Colonic mucosa (tissue), 4 donors: ENCODE measurements around the gene GAS6. TPM values are rescaled to one million over a fixed set of nuclear protein-coding genes. Genes with fewer than 3 reads are reported as not detected.

Experiments
- DNase-seq: peaks from one replicate; pipeline ENCODE4 v3.0.0-alpha.2; 2020
- H3K27ac ChIP-seq: fragments of 200-600 bp; one replicate; pipeline ENCODE4 v1.8.0; 2021
- H3K27me3 ChIP-seq: fragments of 200-600 bp; one replicate; pipeline ENCODE4 v1.8.0; 2021
- H3K36me3 ChIP-seq: fragments of 200-600 bp; one replicate; pipeline ENCODE4 v1.8.0; 2021
- H3K4me1 ChIP-seq: fragments of 200-600 bp; one replicate; pipeline ENCODE4 v1.8.0; 2021; ENCODE audit warnings: mild to moderate bottlenecking
- H3K4me3 ChIP-seq: fragments of 200-600 bp; one replicate; pipeline ENCODE4 v1.8.0; 2021
- H3K9ac ChIP-seq, 2 donors: one replicate each; pipeline ENCODE4 v1.7.0; 2013; ENCODE audit warnings: control low read depth in 2 of 2, low read depth in 2 of 2, low read length in 2 of 2
- H3K9me3 ChIP-seq: fragments of 200-600 bp; one replicate; pipeline ENCODE4 v1.8.0; 2021
- CTCF ChIP-seq: fragments of 200-600 bp; IDR thresholded peaks from one replicate; pipeline ENCODE4 v1.8.0; 2022; ENCODE audit warnings: antibody characterized with exemption, mild to moderate bottlenecking
- intact Hi-C: fragments of 100-400 bp; cut with DNase I; formaldehyde crosslinking; loops from one replicate; pipeline ENCODE4 v1.14.1; 2022
- total RNA-seq, 2 donors: library from RNA; stranded (reverse); fragmentation: NEBNext Ultra II Directional in 1 of 2; extraction: Animal tissue kit (Norgen Biotek cat#: 25700) in 1 of 2; gene quantifications; one replicate each; pipeline ENCODE4 v1.2.1, GENCODE V29; 2021
- donor health status: healthy.
- donor health status: DM: no; HTN: no; CAD: no.
- donor health status: DM: no; HTN: no; CAD: no.

The GAS6 gene
- total RNA-seq, 2 donors from 2014 or later: 118 to 121 TPM

DNA sequence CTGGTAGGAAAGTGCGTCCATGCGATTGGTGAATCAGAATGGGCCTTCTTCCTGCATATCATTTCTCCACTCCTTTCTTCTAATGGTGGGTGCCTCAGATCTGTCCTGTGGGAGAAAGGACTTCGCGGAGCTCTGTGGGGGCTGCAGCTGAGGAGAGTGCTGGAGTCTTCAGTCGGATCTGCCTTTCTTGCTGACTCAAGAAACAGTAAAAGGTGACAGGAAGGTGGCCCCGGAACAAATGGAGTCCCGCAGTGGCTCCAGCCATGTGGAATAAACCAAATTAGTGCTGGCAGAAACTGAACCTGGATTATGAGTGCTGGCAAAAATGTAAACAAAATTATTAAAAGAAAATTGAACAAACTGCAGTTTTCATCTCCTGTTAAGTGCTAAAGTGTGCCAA lies 15.1 kb upstream of the GAS6 start:
- Histone ChIP-seq H3K9me3 (no peaks in the 10 kb centered on the region), H3K36me3 (no peaks in the 10 kb centered on the region), H3K9ac (no peak overlapping the region), H3K27me3 (no peaks in the 10 kb centered on the region), H3K4me1 (no peaks in the 10 kb centered on the region), H3K4me3 (no peak overlapping the region), H3K27ac (no peak overlapping the region)
- intact Hi-C loops: no loop called here
- no peak for DNase-seq
- TF ChIP-seq CTCF: no peak

DNA sequence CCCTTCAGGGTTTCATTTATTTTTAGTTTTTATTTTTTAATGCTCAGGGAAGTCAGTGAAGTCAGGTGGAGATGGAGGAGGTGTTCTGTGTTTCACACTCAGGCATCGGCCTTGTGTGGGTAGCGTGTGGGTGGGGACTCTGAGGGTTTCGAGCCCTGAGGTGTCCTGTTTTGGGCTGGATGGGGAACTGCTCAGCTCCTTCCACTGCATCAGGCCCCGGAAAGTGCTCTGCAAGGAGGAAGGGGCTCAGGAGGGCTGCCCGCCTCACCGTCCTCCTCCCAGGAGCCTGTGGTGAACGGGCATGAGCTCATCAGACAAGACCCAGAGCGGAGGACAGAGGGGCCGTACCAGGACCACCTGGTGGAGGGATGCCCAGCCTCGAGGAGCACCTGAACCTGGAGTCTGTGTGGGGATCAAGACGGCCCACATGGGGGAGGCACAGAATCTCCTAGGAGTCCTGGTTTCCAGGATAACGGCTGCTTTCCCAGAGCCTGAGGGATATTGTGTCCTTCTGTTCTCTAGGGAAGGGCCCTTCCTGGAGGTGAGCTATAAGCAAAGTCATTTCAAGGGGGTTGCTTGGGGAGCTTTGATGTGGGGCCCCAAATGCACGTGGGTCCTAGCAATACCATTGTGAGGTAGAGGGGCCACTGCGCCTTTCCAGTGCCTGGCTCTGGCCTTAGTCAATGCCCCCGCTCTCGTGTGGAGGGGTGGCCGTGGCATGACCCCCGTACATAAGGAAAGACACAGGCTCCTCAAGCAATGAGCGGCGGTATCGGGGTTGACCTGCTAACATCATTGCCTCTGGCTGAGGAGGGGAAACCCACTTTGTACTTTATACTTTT lies 13.5 kb upstream of the GAS6 start:
- H3K4me1 ChIP-seq: no peaks in the 10 kb centered on the region
- no peak for TF ChIP-seq CTCF
- intact Hi-C loops: no loop called here
- no peak for DNase-seq
- no peaks in the 10 kb centered on the region for H3K36me3 ChIP-seq
- no peak overlapping the region for H3K9ac ChIP-seq
- H3K27me3 ChIP-seq: no peaks in the 10 kb centered on the region
- H3K4me3 ChIP-seq: no peak overlapping the region
- no peaks in the 10 kb centered on the region for H3K9me3 ChIP-seq
- no peak overlapping the region for H3K27ac ChIP-seq

- intact Hi-C loops: no loop called here
Observed at GRCh38 chr13:113876346-113877148, 12.7 kb upstream of the GAS6 start.

GRCh38 chr13:113875837-113876281 lies 12.0 kb upstream of the GAS6 start:
- no peak overlapping the region for H3K27ac ChIP-seq
- DNase-seq: no peak
- H3K4me1 ChIP-seq: no peaks in the 10 kb centered on the region
- TF ChIP-seq CTCF: no peak
- intact Hi-C loops: no loop called here
- no peaks in the 10 kb centered on the region for H3K36me3 ChIP-seq
- no peaks in the 10 kb centered on the region for H3K27me3 ChIP-seq
- no peak overlapping the region for H3K4me3 ChIP-seq
- no peaks in the 10 kb centered on the region for H3K9me3 ChIP-seq
- no peak overlapping the region for H3K9ac ChIP-seq

More at GRCh38 chr13:113876346-113877148, 12.7 kb upstream of the GAS6 start:
- Histone ChIP-seq H3K4me3 (no peak overlapping the region), H3K36me3 (no peaks in the 10 kb centered on the region), H3K9me3 (no peaks in the 10 kb centered on the region), H3K9ac (no peak overlapping the region), H3K4me1 (no peaks in the 10 kb centered on the region), H3K27ac (no peak overlapping the region), H3K27me3 (no peaks in the 10 kb centered on the region)
- no peak for DNase-seq
- no peak for TF ChIP-seq CTCF

GRCh38 chr13:113875429-113875815 lies 11.5 kb upstream of the GAS6 start:
- DNase-seq: no peak
- no peak for TF ChIP-seq CTCF
- H3K36me3 ChIP-seq: no peaks in the 10 kb centered on the region
- no peaks in the 10 kb centered on the region for H3K9me3 ChIP-seq
- no peak overlapping the region for H3K4me3 ChIP-seq
- no peak overlapping the region for H3K27ac ChIP-seq
- H3K27me3 ChIP-seq: no peaks in the 10 kb centered on the region
- no peaks in the 10 kb centered on the region for H3K4me1 ChIP-seq
- no peak overlapping the region for H3K9ac ChIP-seq
- intact Hi-C loops: no loop called here
